SK-N-SH (cell line): ENCODE measurements around the gene MAP3K5. TPM values are rescaled to one million over a fixed set of nuclear protein-coding genes. Genes with fewer than 3 reads are reported as not detected.
A peak's percentile ranks its signal among the peaks of the same experiment; 100 is the strongest.

Source experiments
- CTCF ChIA-PET: fragments of 300-600, 350-600 bp; formaldehyde crosslinking; extraction: SDS; loops from one replicate; lab custom pipeline; 2021; lab: Yijun Ruan, JAX
- POLR2A ChIA-PET: fragments of 350-600 bp; sonication (Branson Sonifier 250); formaldehyde crosslinking; extraction: SDS; loops from one replicate; lab custom pipeline; 2020; ENCODE audit warnings: antibody characterized with exemption, inconsistent platforms; lab: Yijun Ruan, JAX
- DNase-seq: peaks from one replicate; pipeline ENCODE4 v3.0.0; 2012
- H2AFZ ChIP-seq: fragments of 200-600 bp; sonication (generic); 2 replicates; pipeline ENCODE4 v1.8.1; 2016; ENCODE audit warnings: antibody characterized with exemption, mild to moderate bottlenecking, low read depth
- H3F3A ChIP-seq: fragments of 200-600 bp; sonication (generic); replicated peaks from 2 replicates; pipeline ENCODE3; 2016; ENCODE audit warnings: antibody characterized with exemption, mild to moderate bottlenecking; ENCODE audit not compliant: insufficient read depth
- H3K27ac ChIP-seq, 2 experiments: fragments of 200-500 bp in 1 of 2; fragments of 200-600 bp in 1 of 2; sonication (Bioruptor generic) in 1 of 2; sonication (generic), shearing (Covaris generic) in 1 of 2; 2 replicates each; pipeline versions ENCODE4 v1.5.1 to v1.6.1; 2014 to 2016; ENCODE audit warnings: low read depth in 2 of 2, inconsistent platforms in 1 of 2, low read length in 1 of 2, mild to moderate bottlenecking in 1 of 2, mixed read lengths in 1 of 2
- H3K27me3 ChIP-seq: fragments of 200-600 bp; sonication (generic), shearing (Covaris generic); 2 replicates; pipeline ENCODE4 v1.6.1; 2016; ENCODE audit warnings: mixed run types; ENCODE audit not compliant: insufficient read depth
- H3K36me3 ChIP-seq, 2 experiments: fragments of 200-500 bp in 1 of 2; fragments of 200-600 bp in 1 of 2; sonication (Bioruptor generic) in 1 of 2; sonication (generic) in 1 of 2; replicated peaks in 1 of 2; 2 replicates each; pipeline versions ENCODE3 to v1.5.1; 2014 to 2016; ENCODE audit warnings: low read length in 1 of 2, mild to moderate bottlenecking in 1 of 2; ENCODE audit not compliant: insufficient read depth in 2 of 2, control insufficient read depth in 1 of 2
- H3K4me1 ChIP-seq, 2 experiments: fragments of 200-500 bp in 1 of 2; fragments of 200-600 bp in 1 of 2; sonication (Bioruptor generic) in 1 of 2; sonication (generic), shearing (Covaris generic) in 1 of 2; 2 replicates each; pipeline versions ENCODE4 v1.5.1 to v1.6.1; 2014 to 2016; ENCODE audit warnings: low read depth in 1 of 2, low read length in 1 of 2, mixed run types in 1 of 2; ENCODE audit not compliant: insufficient read depth in 2 of 2, control insufficient read depth in 1 of 2
- H3K4me2 ChIP-seq: fragments of 200-600 bp; sonication (generic), shearing (Covaris generic); 2 replicates; pipeline ENCODE4 v1.6.1; 2017; ENCODE audit warnings: mixed run types
- H3K4me3 ChIP-seq, 2 experiments: fragments of 200-500 bp in 1 of 2; fragments of 200-600 bp in 1 of 2; sonication (Bioruptor generic) in 1 of 2; sonication (generic), shearing (Covaris generic) in 1 of 2; 2 replicates each; pipeline versions ENCODE4 v1.5.1 to v1.8.1; 2014 to 2016; ENCODE audit warnings: low read depth in 2 of 2, inconsistent platforms in 1 of 2, low read length in 1 of 2, mild to moderate bottlenecking in 1 of 2, mixed read lengths in 1 of 2, moderate library complexity in 1 of 2
- H3K79me2 ChIP-seq: fragments of 200-600 bp; sonication (generic); 2 replicates; pipeline ENCODE4 v1.8.1; 2017; ENCODE audit warnings: mild to moderate bottlenecking; ENCODE audit not compliant: insufficient read depth
- H3K9ac ChIP-seq: fragments of 200-600 bp; sonication (generic); 2 replicates; pipeline ENCODE4 v1.6.1; 2017; ENCODE audit warnings: mixed run types
- H3K9me2 ChIP-seq: fragments of 200-600 bp; sonication (generic); 2 replicates; pipeline ENCODE4 v1.6.1; 2017; ENCODE audit warnings: mixed run types
- H3K9me3 ChIP-seq: fragments of 200-600 bp; sonication (generic); 2 replicates; pipeline ENCODE4 v1.6.1; 2017; ENCODE audit warnings: mixed run types, mild to moderate bottlenecking, moderate library complexity
- H4K20me1 ChIP-seq: fragments of 200-600 bp; sonication (generic); 2 replicates; pipeline ENCODE4 v1.6.1; 2017; ENCODE audit warnings: mild to moderate bottlenecking, mixed run types; ENCODE audit not compliant: insufficient read depth
- CHD2 ChIP-seq: fragments of 150-350 bp; IDR thresholded peaks from 2 replicates; pipeline ENCODE4 v1.6.1; 2018; ENCODE audit warnings: low read length; ENCODE audit not compliant: partially characterized antibody
- GATA2 ChIP-seq: sonication (generic); formaldehyde crosslinking; IDR thresholded peaks from 2 replicates; pipeline ENCODE4 v1.5.0; 2020; ENCODE audit warnings: mild to moderate bottlenecking, missing genetic modification reagents
- MEF2A ChIP-seq: IDR thresholded peaks from 2 replicates; pipeline ENCODE4 v1.4.0; 2012; ENCODE audit warnings: low read depth, borderline replicate concordance
- NFIC ChIP-seq: IDR thresholded peaks from 2 replicates; pipeline ENCODE4 v1.4.0; 2012; ENCODE audit warnings: borderline replicate concordance
- RCOR1 ChIP-seq: fragments of 150-350 bp; IDR thresholded peaks from 2 replicates; pipeline ENCODE4 v1.6.1; 2017; ENCODE audit warnings: antibody characterized with exemption, low read length
- SIN3A ChIP-seq: IDR thresholded peaks from 2 replicates; pipeline ENCODE4 v1.6.1; 2012; ENCODE audit warnings: low read depth, mild to moderate bottlenecking, low read length, moderate library complexity, borderline replicate concordance
- SMC3 ChIP-seq: IDR thresholded peaks from 2 replicates; pipeline ENCODE4 v1.6.1; 2012; ENCODE audit warnings: low read depth, low read length, improper control_type of control experiment
- TCF12 ChIP-seq: IDR thresholded peaks from 2 replicates; pipeline ENCODE4 v1.4.0; 2012
- WGBS: methylation state at CpG from one replicate; pipeline ENCODE4 v1.1.6; 2017; ENCODE audit warnings: low lambda C conversion rate; 5-methylcytosine and 5-hydroxymethylcytosine counted together
- polyA plus RNA-seq, 3 experiments: library from polyadenylated mRNA; depleted of rRNA; stranded (reverse); fragments of >200 nt; gene quantifications; 2 replicates each; pipeline ENCODE4 v1.2.3, GENCODE V29; 2012
- TF ChIP-seq, protein P1 (sequence below): IDR thresholded peaks from 2 replicates; pipeline ENCODE4 v1.4.0; 2012; ENCODE audit warnings: low read depth, borderline replicate concordance
- TF ChIP-seq, protein P2 (sequence below): IDR thresholded peaks from 2 replicates; pipeline ENCODE4 v1.4.0; 2012; ENCODE audit warnings: low read depth, borderline replicate concordance
- TF ChIP-seq, protein P3 (sequence below): fragments of 150-350 bp; IDR thresholded peaks from 2 replicates; pipeline ENCODE4 v1.6.1; 2017; ENCODE audit warnings: antibody characterized with exemption, low read length, low read depth, borderline replicate concordance
- TF ChIP-seq, protein P4 (sequence below): IDR thresholded peaks from 2 replicates; pipeline ENCODE4 v1.4.0; 2012; ENCODE audit warnings: low read depth

MAP3K5 gene
- polyA plus RNA-seq, 1 of the 3 experiments (the other 2 are of a cell fraction): 1.4 TPM

DNA sequence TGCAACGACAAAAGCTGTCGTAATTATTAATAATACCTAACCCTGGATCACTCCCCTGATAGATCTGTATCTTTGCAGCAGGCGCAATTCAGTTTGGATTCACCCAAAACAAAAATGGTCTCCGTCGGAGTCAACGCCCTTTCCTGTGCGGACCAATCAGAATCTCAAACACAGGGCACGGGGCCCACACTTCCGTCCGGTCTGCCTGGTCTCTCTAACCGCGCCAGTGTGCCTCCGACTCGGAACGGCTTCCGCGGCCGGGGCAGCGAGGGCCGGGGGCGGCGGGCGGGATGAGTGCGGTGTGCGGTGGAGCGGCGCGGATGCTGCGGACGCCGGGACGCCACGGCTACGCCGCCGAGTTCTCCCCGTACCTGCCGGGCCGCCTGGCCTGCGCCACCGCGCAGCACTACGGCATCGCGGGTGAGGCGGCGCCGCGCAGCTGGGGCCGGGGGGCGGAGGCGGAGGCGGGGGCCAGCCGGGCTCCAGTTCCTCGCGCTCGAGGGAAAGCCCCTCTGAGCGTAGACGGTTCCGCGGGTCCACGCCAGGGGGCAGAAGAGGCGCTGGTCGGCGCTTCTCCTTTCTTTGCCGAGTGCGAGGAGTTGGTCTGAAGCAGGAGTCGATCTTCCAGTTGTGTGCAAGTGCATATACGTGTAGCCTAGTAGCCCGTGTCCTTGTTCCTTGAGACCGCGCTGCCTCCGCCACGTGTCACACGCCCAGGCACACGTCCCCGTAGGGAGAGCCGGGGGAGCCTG lies 30.3 kb upstream of the MAP3K5 start, which contains the start of gene PEX7 (continued):
- TF ChIP-seq, protein P1, sequence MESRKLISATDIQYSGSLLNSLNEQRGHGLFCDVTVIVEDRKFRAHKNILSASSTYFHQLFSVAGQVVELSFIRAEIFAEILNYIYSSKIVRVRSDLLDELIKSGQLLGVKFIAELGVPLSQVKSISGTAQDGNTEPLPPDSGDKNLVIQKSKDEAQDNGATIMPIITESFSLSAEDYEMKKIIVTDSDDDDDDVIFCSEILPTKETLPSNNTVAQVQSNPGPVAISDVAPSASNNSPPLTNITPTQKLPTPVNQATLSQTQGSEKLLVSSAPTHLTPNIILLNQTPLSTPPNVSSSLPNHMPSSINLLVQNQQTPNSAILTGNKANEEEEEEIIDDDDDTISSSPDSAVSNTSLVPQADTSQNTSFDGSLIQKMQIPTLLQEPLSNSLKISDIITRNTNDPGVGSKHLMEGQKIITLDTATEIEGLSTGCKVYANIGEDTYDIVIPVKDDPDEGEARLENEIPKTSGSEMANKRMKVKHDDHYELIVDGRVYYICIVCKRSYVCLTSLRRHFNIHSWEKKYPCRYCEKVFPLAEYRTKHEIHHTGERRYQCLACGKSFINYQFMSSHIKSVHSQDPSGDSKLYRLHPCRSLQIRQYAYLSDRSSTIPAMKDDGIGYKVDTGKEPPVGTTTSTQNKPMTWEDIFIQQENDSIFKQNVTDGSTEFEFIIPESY: no peak
- TF ChIP-seq, protein P2, sequence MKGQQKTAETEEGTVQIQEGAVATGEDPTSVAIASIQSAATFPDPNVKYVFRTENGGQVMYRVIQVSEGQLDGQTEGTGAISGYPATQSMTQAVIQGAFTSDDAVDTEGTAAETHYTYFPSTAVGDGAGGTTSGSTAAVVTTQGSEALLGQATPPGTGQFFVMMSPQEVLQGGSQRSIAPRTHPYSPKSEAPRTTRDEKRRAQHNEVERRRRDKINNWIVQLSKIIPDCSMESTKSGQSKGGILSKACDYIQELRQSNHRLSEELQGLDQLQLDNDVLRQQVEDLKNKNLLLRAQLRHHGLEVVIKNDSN: peak; percentile 95
- TF ChIP-seq NFIC (no peak), TCF12 (no peak), RCOR1 (no peak), GATA2 (peak; percentile 82), CHD2 (peak; percentile 14), MEF2A (no peak), SIN3A (peak; percentile 23; the same call in 1 of the 2 replicates), SMC3 (peak; percentile 51)
- TF ChIP-seq, protein P3, sequence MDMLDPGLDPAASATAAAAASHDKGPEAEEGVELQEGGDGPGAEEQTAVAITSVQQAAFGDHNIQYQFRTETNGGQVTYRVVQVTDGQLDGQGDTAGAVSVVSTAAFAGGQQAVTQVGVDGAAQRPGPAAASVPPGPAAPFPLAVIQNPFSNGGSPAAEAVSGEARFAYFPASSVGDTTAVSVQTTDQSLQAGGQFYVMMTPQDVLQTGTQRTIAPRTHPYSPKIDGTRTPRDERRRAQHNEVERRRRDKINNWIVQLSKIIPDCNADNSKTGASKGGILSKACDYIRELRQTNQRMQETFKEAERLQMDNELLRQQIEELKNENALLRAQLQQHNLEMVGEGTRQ: peak; percentile 85

DNA sequence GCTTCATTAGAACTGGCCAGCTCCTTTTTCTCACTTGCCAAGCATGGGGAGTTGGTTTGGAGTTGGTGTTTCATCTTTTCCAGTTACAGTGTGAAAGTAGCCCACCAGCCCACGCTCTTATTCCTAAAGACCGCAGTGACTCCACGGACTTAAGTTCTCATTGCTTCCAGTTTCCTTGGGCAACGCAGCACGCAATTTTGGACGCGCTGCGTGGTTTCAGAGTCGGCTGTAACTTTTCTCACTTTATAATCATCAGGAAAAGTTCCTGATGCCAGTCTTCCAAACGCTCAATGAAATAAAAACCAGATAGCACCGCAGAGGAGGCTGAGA lies 29.7 kb upstream of the MAP3K5 start:
- Histone ChIP-seq H3K9me3 (no peaks in the 10 kb centered on the region), H3K27me3 (no peaks in the 10 kb centered on the region), H3K9me2 (no peaks in the 10 kb centered on the region)
- WGBS: 5% methylated on average over 11 of the region's 11 CpGs
- ChIA-PET POLR2A (interaction anchor here (1.2 to 2.5 kb wide), 5 partner anchors 30 to 167 kb away, joined by 3 to 15 read pairs (median 4); partner anchors contain the start of genes MAP3K5 and SLC35D3), CTCF (interaction anchor here (0.6 to 2.3 kb wide), 12 partner anchors 9 to 921 kb away, joined by 3 to 13 read pairs (median 3); partner anchors contain the start of gene MAP3K5)
- no peak for DNase-seq
- TF ChIP-seq, protein P4, sequence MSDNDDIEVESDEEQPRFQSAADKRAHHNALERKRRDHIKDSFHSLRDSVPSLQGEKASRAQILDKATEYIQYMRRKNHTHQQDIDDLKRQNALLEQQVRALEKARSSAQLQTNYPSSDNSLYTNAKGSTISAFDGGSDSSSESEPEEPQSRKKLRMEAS: peak; percentile 10; the same call in 1 of the 2 replicates
- no peak for TF ChIP-seq CHD2
- TF ChIP-seq, all 33 proteins: peak for 1
- no peaks in the 10 kb centered on the region for H3F3A ChIP-seq
- peak overlapping the region; percentile 69 to 92; a peak in 3 of 4 replicates for H3K27ac ChIP-seq
- H2AFZ ChIP-seq: peak overlapping the region; percentile 91
- H3K4me2 ChIP-seq: peak overlapping the region; percentile 87
- peaks cover 5% of the 10 kb centered on the region; the same call in 1 of the 2 replicates for H3K79me2 ChIP-seq
- H4K20me1 ChIP-seq: no peaks in the 10 kb centered on the region
- H3K4me1 ChIP-seq: peaks cover 0 to 5% of the 10 kb centered on the region in 2 experiments; a peak in 1 of 4 replicates
- peak overlapping the region; percentile 61 to 66 for H3K4me3 ChIP-seq
- H3K36me3 ChIP-seq: peaks cover 3 to 9% of the 10 kb centered on the region in 2 experiments
- H3K9ac ChIP-seq: peak overlapping the region; percentile 88
